ENCODE measurements around the gene SIX2. TPM values are rescaled to one million over a fixed set of nuclear protein-coding genes. Genes with fewer than 3 reads are reported as not detected.
A peak's percentile ranks its signal among the peaks of the same experiment; 100 is the strongest.

Gene SIX2
- total RNA-seq, 2 experiments from 2014 or later = not detected

DNA sequence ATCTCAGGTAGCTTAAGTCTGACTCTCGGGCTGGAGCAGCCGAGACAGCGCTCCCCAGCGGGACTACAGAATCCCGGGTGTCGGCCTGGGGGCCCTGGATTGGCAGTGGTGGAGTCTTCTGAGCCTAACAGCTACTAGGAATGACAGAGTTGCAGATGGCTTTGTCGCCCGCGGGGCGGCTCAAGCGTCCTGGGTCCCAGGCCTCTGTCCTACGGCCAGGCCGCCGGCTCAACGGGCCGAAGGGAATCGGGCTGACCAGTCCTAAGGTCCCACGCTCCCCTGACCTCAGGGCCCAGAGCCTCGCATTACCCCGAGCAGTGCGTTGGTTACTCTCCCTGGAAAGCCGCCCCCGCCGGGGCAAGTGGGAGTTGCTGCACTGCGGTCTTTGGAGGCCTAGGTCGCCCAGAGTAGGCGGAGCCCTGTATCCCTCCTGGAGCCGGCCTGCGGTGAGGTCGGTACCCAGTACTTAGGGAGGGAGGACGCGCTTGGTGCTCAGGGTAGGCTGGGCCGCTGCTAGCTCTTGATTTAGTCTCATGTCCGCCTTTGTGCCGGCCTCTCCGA is 8.8 kb downstream of the SIX2 start:
- H3K4me3 Mint-ChIP-seq = peak overlapping the region; percentile 6

GRCh38 chr2:44999540-44999939 is 9.7 kb downstream of the SIX2 start:
- no peak for DNase-seq
- Mint-ChIP-seq H3K36me3 (no peaks in the 10 kb centered on the region), H3K4me3 (no peak overlapping the region), H3K4me1 (peaks cover 17% of the 10 kb centered on the region), H3K27me3 (peaks cover 88% of the 10 kb centered on the region), H3K9me3 (no peaks in the 10 kb centered on the region), H3K27ac (no peak overlapping the region)

More for the DNA sequence above, 8.8 kb downstream of the SIX2 start:
- Mint-ChIP-seq H3K4me1 (peaks cover 17% of the 10 kb centered on the region), H3K27ac (no peak overlapping the region), H3K9me3 (no peaks in the 10 kb centered on the region), H3K36me3 (no peaks in the 10 kb centered on the region), H3K27me3 (peaks cover 90% of the 10 kb centered on the region)
- no peak for DNase-seq

GRCh38 chr2:44997963-44998362 is 11.3 kb downstream of the SIX2 start:
- Mint-ChIP-seq H3K36me3 (no peaks in the 10 kb centered on the region), H3K4me3 (no peak overlapping the region), H3K9me3 (no peaks in the 10 kb centered on the region), H3K27ac (no peak overlapping the region), H3K4me1 (peaks cover 14% of the 10 kb centered on the region), H3K27me3 (peaks cover 80% of the 10 kb centered on the region)
- no peak for DNase-seq

GRCh38 chr2:44996356-44996755 is 12.9 kb downstream of the SIX2 start:
- Mint-ChIP-seq H3K27me3 (peaks cover 69% of the 10 kb centered on the region), H3K4me1 (peaks cover 6% of the 10 kb centered on the region), H3K36me3 (peaks cover 4% of the 10 kb centered on the region), H3K9me3 (peaks cover 6% of the 10 kb centered on the region), H3K27ac (no peak overlapping the region), H3K4me3 (no peak overlapping the region)
- no peak for DNase-seq

DNA sequence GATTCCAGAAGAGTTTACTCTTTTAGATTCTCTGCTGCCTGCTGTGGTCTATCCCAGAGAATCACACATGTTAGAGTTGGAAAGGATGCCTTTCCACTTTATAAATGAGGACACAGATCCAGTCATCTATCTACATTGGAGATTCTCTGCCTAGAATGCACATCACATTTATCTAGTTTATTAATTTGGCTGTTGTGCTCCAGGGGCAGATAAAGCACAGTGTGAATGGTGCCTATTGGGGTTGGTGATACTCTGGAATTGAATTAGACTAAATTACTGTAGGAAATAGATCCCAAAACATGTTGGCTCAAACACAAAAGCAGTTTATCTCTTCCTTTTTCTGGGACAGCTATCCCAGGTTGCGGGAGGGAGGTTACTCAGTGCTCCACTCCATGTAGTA is 14.9 kb downstream of the SIX2 start:
- Mint-ChIP-seq H3K27me3 (peaks cover 59% of the 10 kb centered on the region), H3K9me3 (peaks cover 6% of the 10 kb centered on the region), H3K4me1 (no peaks in the 10 kb centered on the region), H3K4me3 (no peak overlapping the region), H3K36me3 (peaks cover 4% of the 10 kb centered on the region), H3K27ac (no peak overlapping the region)
- no peak for DNase-seq

DNA sequence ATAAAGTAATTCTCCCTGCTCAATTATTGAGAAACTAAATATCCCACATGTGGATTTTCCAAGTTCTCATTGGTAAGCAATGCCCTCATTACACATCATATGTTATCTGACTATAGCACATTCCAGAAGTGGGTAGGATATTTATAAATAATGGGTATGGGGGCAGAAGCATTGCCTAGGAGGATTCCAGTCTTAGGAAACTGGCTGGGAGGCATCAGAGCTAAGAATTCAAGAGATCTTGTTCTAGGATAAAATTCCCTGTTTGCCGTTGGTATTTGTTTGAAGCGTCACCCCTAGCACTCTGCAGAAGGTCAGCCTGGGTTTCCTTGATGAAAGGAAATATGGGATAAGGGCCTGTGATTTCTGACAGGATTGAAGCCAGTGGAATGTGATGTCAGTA is 20.1 kb downstream of the SIX2 start:
- peaks cover 32% of the 10 kb centered on the region for H3K27me3 Mint-ChIP-seq
- peaks cover 6% of the 10 kb centered on the region for H3K9me3 Mint-ChIP-seq
- H3K27ac Mint-ChIP-seq = no peak overlapping the region
- no peaks in the 10 kb centered on the region for H3K4me1 Mint-ChIP-seq
- no peak overlapping the region for H3K4me3 Mint-ChIP-seq
- peaks cover 4% of the 10 kb centered on the region for H3K36me3 Mint-ChIP-seq
- no peak for DNase-seq

DNA sequence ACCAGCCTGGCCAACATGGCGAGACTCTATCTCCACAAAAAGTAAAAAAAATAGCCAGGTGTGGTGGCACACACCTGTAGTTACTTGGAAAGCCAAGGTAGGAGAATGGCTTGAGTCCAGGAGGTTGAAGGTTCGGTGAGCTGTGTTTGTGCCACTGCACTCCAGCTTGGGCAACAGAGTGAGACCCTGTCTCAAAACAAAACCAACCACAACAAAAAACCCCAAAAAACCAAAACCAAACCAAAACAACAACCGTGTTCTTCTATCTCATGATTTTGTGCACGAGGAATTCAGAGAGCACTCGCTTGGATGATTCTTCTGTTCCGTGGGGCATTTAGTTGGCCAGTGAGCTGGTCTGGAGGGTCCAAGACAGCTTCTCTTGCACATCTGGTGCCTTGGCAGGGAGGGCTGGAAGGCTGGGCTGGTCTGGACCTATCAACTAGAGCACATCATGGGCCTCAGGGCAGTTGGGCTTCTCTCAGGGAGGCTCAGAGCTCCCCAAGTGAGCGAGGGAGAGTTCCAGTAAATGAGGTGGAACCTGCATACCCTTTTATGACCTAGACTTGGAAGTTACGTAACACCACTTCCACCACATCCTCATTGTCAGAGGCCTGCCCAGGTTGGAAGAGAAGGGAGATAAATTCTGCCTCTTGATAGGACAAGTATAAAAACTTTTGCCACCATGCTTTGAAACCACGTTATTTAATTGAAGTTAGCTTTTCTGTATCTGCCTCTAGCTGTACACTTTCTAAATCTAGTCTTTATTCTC is 25.2 kb downstream of the SIX2 start:
- Mint-ChIP-seq H3K4me3 (no peak overlapping the region), H3K36me3 (no peaks in the 10 kb centered on the region)
- no peak for DNase-seq

DNA sequence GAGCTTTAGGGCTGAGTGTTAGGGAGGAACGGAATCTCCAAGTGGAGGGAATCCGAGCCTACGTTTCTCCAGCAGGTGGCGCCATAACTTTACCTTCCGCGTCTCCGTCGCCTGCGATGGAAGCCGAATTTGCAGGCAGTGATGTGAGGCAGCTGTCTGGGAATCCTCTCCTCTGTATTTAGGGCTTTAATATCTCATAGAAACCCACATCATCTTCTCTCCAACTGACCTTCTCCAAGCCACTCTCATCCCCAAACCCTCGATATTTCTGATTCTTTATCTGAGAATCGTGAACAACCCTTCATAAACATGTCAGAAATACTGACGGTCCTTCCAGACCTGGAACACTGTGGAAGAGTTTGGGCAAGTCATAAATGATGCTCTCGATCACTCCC is 27.5 kb downstream of the SIX2 start:
- Mint-ChIP-seq H3K9me3 (no peaks in the 10 kb centered on the region), H3K27ac (no peak overlapping the region), H3K27me3 (peaks cover 18% of the 10 kb centered on the region), H3K36me3 (no peaks in the 10 kb centered on the region), H3K4me1 (peaks cover 2% of the 10 kb centered on the region), H3K4me3 (no peak overlapping the region)
- DNase-seq = peak; percentile 52

More for the DNA sequence above, 25.2 kb downstream of the SIX2 start:
- Mint-ChIP-seq H3K27me3 (peaks cover 23% of the 10 kb centered on the region), H3K9me3 (no peaks in the 10 kb centered on the region), H3K27ac (no peak overlapping the region), H3K4me1 (peaks cover 2% of the 10 kb centered on the region)

DNA sequence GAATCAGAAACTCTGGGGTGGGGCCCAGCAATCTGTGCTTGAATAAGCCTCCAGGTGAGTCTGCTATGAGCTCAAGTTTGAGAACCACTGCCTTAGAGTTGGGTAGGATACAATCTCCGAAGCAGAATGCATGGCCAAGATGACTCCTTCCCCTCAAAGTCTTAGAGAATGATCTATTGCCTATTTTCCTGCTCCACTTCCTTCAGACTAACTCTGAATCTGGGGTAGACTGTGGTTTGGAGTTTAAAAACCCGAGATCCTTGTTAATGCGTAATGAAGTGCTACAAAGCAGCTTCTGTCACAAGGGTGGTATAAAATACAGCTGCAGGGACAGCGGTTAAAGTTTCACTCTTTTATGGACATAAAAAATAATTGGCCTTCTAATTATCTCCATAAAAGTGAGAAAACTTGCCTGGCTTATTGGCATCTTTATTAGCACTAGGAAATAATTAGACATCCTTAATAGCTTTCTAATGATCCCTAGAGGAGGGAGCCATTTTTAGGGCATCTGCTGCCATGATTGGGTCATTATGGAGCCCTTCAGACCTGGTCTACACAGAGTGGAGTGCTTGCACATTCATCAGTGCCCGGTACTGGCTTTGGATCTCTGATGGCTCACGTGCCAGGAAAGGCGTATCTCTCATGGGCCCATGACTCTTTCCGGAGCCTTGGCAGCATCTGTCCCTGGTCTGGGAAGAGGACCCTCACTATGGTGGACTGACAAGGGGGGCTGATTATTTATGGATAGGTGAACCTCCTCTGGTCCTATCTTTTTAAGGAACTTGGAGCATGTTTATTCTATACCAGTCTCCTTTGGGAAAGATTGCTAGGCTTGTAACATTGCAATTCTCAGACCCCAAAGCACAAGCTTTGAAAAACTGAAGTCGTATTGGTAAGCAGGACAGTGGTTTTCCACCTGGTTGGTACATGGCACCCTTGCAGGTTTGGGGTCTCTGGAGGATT is 28.2 kb downstream of the SIX2 start:
- no peak for DNase-seq
- Mint-ChIP-seq H3K27me3 (peaks cover 16% of the 10 kb centered on the region), H3K9me3 (no peaks in the 10 kb centered on the region), H3K36me3 (no peaks in the 10 kb centered on the region), H3K27ac (no peak overlapping the region), H3K4me3 (no peak overlapping the region), H3K4me1 (peaks cover 2% of the 10 kb centered on the region)

GRCh38 chr2:44979581-44979980 is 29.7 kb downstream of the SIX2 start:
- Mint-ChIP-seq H3K27me3 (peaks cover 16% of the 10 kb centered on the region), H3K36me3 (no peaks in the 10 kb centered on the region), H3K27ac (no peak overlapping the region), H3K4me3 (no peak overlapping the region), H3K4me1 (peaks cover 2% of the 10 kb centered on the region), H3K9me3 (no peaks in the 10 kb centered on the region)
- DNase-seq = no peak

DNA sequence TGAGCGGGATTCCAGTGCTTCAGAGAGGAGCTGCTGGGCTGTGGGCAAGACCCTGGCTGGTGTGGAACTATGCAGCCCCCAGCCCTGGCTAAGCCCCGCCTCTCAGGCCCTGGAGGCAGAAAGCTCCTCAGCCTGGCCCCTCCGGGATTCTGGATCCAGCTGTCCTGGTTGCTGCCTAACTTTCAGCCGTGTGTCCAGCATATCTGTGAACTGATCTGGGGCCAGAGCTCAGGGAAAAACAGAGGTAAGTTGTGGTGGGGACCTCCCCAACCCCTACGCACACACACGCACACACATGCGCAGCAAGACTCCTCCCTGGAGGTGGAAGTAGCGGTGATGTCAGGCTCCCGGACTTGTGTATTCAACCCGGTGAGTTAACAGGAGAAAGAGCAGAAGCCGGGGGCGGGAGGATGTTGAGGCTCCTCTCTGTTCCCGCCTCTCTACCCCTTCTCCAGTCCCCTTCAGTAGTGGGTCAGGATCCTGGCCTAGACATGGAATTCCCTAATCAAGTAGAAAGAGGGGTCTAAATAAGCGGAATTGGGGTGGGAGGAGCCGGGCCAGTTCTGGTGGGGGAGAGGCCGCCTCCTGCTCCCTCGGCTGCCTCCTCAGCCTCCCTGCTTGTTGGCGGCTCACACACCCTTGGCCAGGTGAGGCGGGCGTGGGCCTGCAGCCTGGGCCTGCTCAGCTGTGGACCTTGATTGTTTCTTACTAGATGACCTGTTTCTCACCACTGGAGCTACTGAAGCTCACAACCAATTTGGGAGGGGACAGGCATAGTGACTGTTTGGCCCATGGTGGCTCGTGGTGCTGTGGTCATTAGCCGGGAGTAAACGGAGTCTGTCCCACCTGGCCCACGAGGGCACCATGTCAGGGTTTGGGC is 33.4 kb downstream of the SIX2 start:
- H3K4me3 Mint-ChIP-seq = peak overlapping the region; percentile 30
- DNase-seq = no peak
- H3K27me3 Mint-ChIP-seq = peaks cover 8% of the 10 kb centered on the region
- H3K4me1 Mint-ChIP-seq = no peaks in the 10 kb centered on the region
- peak overlapping the region; percentile 5 for H3K27ac Mint-ChIP-seq
- H3K9me3 Mint-ChIP-seq = no peaks in the 10 kb centered on the region
- no peaks in the 10 kb centered on the region for H3K36me3 Mint-ChIP-seq

DNA sequence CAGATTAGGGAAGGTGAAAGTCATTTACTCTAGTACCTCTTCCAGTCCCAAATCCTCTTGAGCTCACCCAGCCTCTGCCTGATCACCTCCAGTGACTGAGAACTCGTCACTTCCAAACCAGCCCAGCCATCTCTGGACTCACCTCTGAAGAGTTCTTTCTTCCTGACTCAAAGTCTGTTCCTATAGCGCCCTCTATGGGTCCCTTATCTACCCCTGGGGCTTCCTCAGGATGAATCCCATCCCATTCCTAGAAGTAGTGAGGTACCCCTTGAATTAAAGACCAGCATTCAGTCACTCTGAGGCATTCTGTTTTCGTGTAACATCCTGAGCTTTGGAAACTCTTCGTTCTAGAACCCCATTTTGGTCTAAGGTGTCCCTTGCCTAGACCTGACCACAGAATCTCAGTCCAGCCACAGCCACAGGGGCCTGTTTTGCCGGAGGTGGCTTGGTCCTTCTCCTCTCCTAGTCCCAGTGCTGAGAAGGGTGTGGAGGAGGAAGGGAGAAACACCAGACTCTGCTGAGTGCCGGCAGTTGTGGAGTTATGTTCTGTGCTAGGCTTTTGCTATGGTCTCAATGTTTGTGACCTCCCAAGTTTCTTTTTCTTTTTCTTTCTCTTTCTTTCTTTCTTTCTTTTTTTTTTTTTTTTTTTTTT is 35.1 kb downstream of the SIX2 start:
- Mint-ChIP-seq H3K9me3 (no peaks in the 10 kb centered on the region), H3K27ac (no peak overlapping the region), H3K36me3 (no peaks in the 10 kb centered on the region), H3K4me3 (no peak overlapping the region), H3K27me3 (peaks cover 4% of the 10 kb centered on the region), H3K4me1 (no peaks in the 10 kb centered on the region)
- no peak for DNase-seq

DNA sequence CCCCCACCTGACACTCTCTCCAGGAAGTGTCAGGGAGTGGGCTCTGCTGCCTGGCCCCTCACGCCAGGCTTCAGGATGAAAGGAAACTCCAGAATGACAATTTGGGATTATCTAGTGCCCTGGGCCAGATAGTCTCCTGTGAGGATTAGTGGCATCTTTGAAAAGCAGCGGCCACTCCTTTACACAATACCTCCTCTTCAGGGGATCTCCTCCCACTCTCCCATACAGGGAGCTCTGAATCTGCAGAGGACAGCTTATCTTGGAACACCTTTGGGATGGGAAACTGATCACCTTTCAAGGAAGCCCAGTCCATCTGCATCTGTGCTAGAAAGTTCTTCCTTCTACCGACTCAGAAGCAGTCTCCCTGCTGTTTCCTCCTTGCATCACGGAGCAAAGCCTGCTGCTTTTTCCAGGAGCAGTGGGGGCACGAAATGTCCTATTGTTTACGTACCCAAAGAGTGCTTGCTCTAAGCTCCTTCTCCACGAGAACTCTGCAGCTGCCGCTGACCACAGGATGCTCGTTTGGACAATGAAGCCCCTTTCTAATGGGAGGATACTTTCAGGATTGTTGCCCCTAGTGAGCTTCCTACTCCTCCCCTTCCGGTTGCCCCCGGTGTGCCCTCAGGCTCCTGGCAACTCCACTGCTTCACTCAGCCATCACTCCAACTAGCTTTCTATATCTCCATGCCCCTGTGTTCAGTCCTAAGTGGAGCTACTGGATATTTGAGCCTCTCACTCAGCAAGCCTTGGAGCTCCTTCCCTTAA is 36.3 kb downstream of the SIX2 start:
- Mint-ChIP-seq H3K4me3 (no peak overlapping the region), H3K36me3 (no peaks in the 10 kb centered on the region), H3K27ac (no peak overlapping the region), H3K27me3 (no peaks in the 10 kb centered on the region), H3K4me1 (peaks cover 2% of the 10 kb centered on the region), H3K9me3 (no peaks in the 10 kb centered on the region)
- DNase-seq = no peak
